H1 (cell line): ENCODE results near the gene ITIH1. TPM values are rescaled to one million over a fixed set of nuclear protein-coding genes. Genes with fewer than 3 reads are reported as not detected.

ENCODE experiments used
- CTCF ChIA-PET: fragments of 300-600 bp; sonication (Branson Sonifier 250); formaldehyde crosslinking; loops from one replicate; lab custom pipeline; 2021; ENCODE audit not compliant: partially characterized antibody; lab: Charles Lee
- POLR2A ChIA-PET: fragments of 300-600 bp; sonication (Branson Sonifier 250); formaldehyde crosslinking; loops from one replicate; lab custom pipeline; 2021; ENCODE audit warnings: inconsistent platforms; ENCODE audit not compliant: partially characterized antibody; lab: Charles Lee
- DNase-seq, 2 experiments: peaks; one replicate each; pipeline versions ENCODE4 v3.0.0 to v3.0.0-alpha.2; 2010 to 2022; ENCODE audit warnings: low spot score in 2 of 2, low read depth in 1 of 2, mixed read lengths in 1 of 2
- FAIRE-seq: peaks from 2 replicates; lab custom pipeline; 2011; peaks lifted over from hg19 to GRCh38; lab: Jason Lieb, UNC
- H2AFZ ChIP-seq: 2 replicates; pipeline ENCODE4 v1.8.1; 2012; ENCODE audit warnings: low read length, inconsistent platforms
- H2AK5ac ChIP-seq: 2 replicates; pipeline ENCODE4 v1.6.1; 2013; ENCODE audit warnings: low read depth, low read length
- H2BK120ac ChIP-seq: replicated peaks from 2 replicates; pipeline ENCODE3; 2013; ENCODE audit warnings: low read depth, low read length, inconsistent platforms
- H2BK12ac ChIP-seq: 2 replicates; pipeline ENCODE4 v1.6.1; 2013; ENCODE audit warnings: low read depth, low read length
- H2BK15ac ChIP-seq: 2 replicates; pipeline ENCODE4 v1.6.1; 2013; ENCODE audit warnings: low read length
- H2BK20ac ChIP-seq: 2 replicates; pipeline ENCODE4 v1.6.1; 2013; ENCODE audit warnings: low read length
- H2BK5ac ChIP-seq: 2 replicates; pipeline ENCODE4 v1.6.1; 2013; ENCODE audit warnings: low read depth, low read length
- H3K14ac ChIP-seq: 2 replicates; pipeline ENCODE4 v1.6.1; 2013; ENCODE audit warnings: inconsistent platforms; ENCODE audit not compliant: insufficient read length
- H3K18ac ChIP-seq: 2 replicates; pipeline ENCODE4 v1.6.1; 2013; ENCODE audit warnings: low read length; ENCODE audit errors: extremely low read depth
- H3K23ac ChIP-seq: 2 replicates; pipeline ENCODE4 v1.6.1; 2013; ENCODE audit warnings: inconsistent platforms; ENCODE audit not compliant: insufficient read length
- H3K23me2 ChIP-seq: 2 replicates; pipeline ENCODE4 v1.6.1; 2013; ENCODE audit warnings: low read depth, low read length
- H3K27ac ChIP-seq: 2 replicates; pipeline ENCODE4 v1.6.1; 2011; ENCODE audit warnings: low read depth, low read length, inconsistent platforms
- H3K27me3 ChIP-seq, 4 experiments: replicated peaks in 1 of 4; 1 replicate in 1 of 4; 2 replicates in 3 of 4; pipeline versions ENCODE4 v1.6.1 to v1.8.1; 2011 to 2013; ENCODE audit warnings: low read length in 3 of 4, mild to moderate bottlenecking in 3 of 4, inconsistent platforms in 2 of 4, mixed read lengths in 2 of 4, moderate library complexity in 1 of 4; ENCODE audit not compliant: control insufficient read depth in 3 of 4, insufficient read depth in 3 of 4; ENCODE audit errors: extremely low read depth in 1 of 4
- H3K36me3 ChIP-seq, 4 experiments: 2 replicates each; pipeline versions ENCODE4 v1.6.1 to v1.8.1; 2011 to 2013; ENCODE audit warnings: mild to moderate bottlenecking in 4 of 4, low read length in 3 of 4, moderate library complexity in 2 of 4, control low read depth in 1 of 4, inconsistent platforms in 1 of 4; ENCODE audit not compliant: insufficient read depth in 4 of 4, control insufficient read depth in 2 of 4
- H3K4ac ChIP-seq: replicated peaks from 2 replicates; pipeline ENCODE3; 2013; ENCODE audit warnings: low read length, low read depth, mixed read lengths, inconsistent platforms; ENCODE audit not compliant: insufficient read length
- H3K4me1 ChIP-seq, 4 experiments: replicated peaks in 1 of 4; 1 replicate in 1 of 4; 2 replicates in 3 of 4; pipeline versions ENCODE4 v1.6.1 to v1.8.1; 2011 to 2013; ENCODE audit warnings: low read length in 3 of 4, inconsistent platforms in 2 of 4, mixed read lengths in 1 of 4; ENCODE audit not compliant: insufficient read depth in 4 of 4, control insufficient read depth in 3 of 4
- H3K4me2 ChIP-seq, 2 experiments: 2 replicates each; pipeline versions ENCODE4 v1.6.1 to v1.8.1; 2011 to 2013; ENCODE audit warnings: low read depth in 2 of 2, low read length in 2 of 2, control low read depth in 1 of 2, inconsistent platforms in 1 of 2, mild to moderate bottlenecking in 1 of 2; ENCODE audit not compliant: insufficient read depth in 1 of 2
- H3K4me3 ChIP-seq, 4 experiments: fragments of 200-600, 300-600 bp in 1 of 4; sonication (generic), shearing (Covaris generic), sonication (Bioruptor Twin) in 1 of 4; 2 replicates each; pipeline versions ENCODE4 v1.5.1 to v1.8.1; 2011 to 2016; ENCODE audit warnings: low read length in 4 of 4, low read depth in 3 of 4, control low read depth in 2 of 4, inconsistent platforms in 2 of 4, mild to moderate bottlenecking in 2 of 4, mixed read lengths in 1 of 4, moderate library complexity in 1 of 4; ENCODE audit not compliant: insufficient read depth in 2 of 4; ENCODE audit errors: extremely low read depth in 1 of 4
- H3K56ac ChIP-seq: replicated peaks from 2 replicates; pipeline ENCODE3; 2013; ENCODE audit warnings: low read depth, mild to moderate bottlenecking, mixed read lengths, low read length, inconsistent platforms; ENCODE audit not compliant: insufficient read length
- H3K79me1 ChIP-seq: 2 replicates; pipeline ENCODE4 v1.6.1; 2013; ENCODE audit warnings: low read depth, low read length, control low read depth
- H3K79me2 ChIP-seq, 2 experiments: 2 replicates each; pipeline versions ENCODE4 v1.6.1 to v1.8.1; 2012 to 2013; ENCODE audit warnings: low read length in 2 of 2, mild to moderate bottlenecking in 2 of 2, inconsistent platforms in 1 of 2; ENCODE audit not compliant: insufficient read depth in 2 of 2, control insufficient read depth in 1 of 2
- H3K9ac ChIP-seq, 4 experiments: replicated peaks in 1 of 4; 1 replicate in 1 of 4; 2 replicates in 3 of 4; pipeline versions ENCODE4 v1.6.1 to v1.8.1; 2011 to 2013; ENCODE audit warnings: low read depth in 3 of 4, low read length in 3 of 4, control low read depth in 2 of 4, mild to moderate bottlenecking in 2 of 4, moderate library complexity in 2 of 4, inconsistent platforms in 1 of 4; ENCODE audit errors: extremely low read depth in 1 of 4
- H3K9me3 ChIP-seq, 2 experiments: 2 replicates each; pipeline versions ENCODE4 v1.6.1 to v1.8.1; 2012 to 2013; ENCODE audit warnings: mild to moderate bottlenecking in 2 of 2, moderate library complexity in 2 of 2, control low read depth in 1 of 2, inconsistent platforms in 1 of 2, low read depth in 1 of 2, low read length in 1 of 2, mixed read lengths in 1 of 2; ENCODE audit not compliant: insufficient read depth in 2 of 2
- H4K20me1 ChIP-seq, 2 experiments: replicated peaks in 1 of 2; 2 replicates each; pipeline versions ENCODE3 to v1.8.1; 2011 to 2013; ENCODE audit warnings: inconsistent platforms in 2 of 2, low read length in 2 of 2, mild to moderate bottlenecking in 1 of 2; ENCODE audit not compliant: insufficient read depth in 2 of 2, control insufficient read depth in 1 of 2
- H4K5ac ChIP-seq: 2 replicates; pipeline ENCODE4 v1.6.1; 2013; ENCODE audit warnings: low read length, low read depth, mixed read lengths, inconsistent platforms; ENCODE audit not compliant: insufficient read length
- H4K8ac ChIP-seq: 2 replicates; pipeline ENCODE4 v1.8.0; 2013; ENCODE audit warnings: mild to moderate bottlenecking, moderate library complexity, low read length, inconsistent platforms; ENCODE audit not compliant: insufficient read depth; ENCODE audit errors: extremely low read depth
- H4K91ac ChIP-seq: replicated peaks from 2 replicates; pipeline ENCODE3; 2013; ENCODE audit warnings: low read length, mixed read lengths, inconsistent platforms; ENCODE audit not compliant: insufficient read length
- BACH1 ChIP-seq: IDR thresholded peaks from 2 replicates; pipeline ENCODE4 v1.6.1; 2012; ENCODE audit warnings: low read length, improper control_type of control experiment
- WGBS, 2 experiments: shearing (Covaris generic) in 1 of 2; methylation state at CpG; one replicate each; pipeline versions ENCODE4 v1.1.6 to v1.1.7; 2013 to 2015; ENCODE audit warnings: low lambda C conversion rate in 2 of 2, mixed read lengths in 2 of 2, inconsistent platforms in 1 of 2, low coverage in 1 of 2, missing lambda C conversion rate in 1 of 2; ENCODE audit not compliant: insufficient replicate concordance in 2 of 2, insufficient coverage in 1 of 2, insufficient read length in 1 of 2; ENCODE audit errors: extremely low coverage in 1 of 2, missing lambda C conversion rate in 1 of 2; 5-methylcytosine and 5-hydroxymethylcytosine counted together
- polyA plus RNA-seq, 7 experiments: library from polyadenylated mRNA; depleted of rRNA in 3 of 7; stranded (reverse) in 5 of 7; unstranded in 2 of 7; fragments of >200 nt in 5 of 7; fragments of 200-250 nt in 2 of 7; gene quantifications; 1 replicate in 5 of 7; 2 replicates in 1 of 7; 4 replicates in 1 of 7; pipeline versions ENCODE4 v1.2.1 to v1.2.3, GENCODE V29; 2011 to 2013; ENCODE audit warnings: missing spikeins in 2 of 7, mixed read lengths in 2 of 7
- total RNA-seq: library from RNA; stranded (reverse); fragmentation: NEBNext Ultra II Directional; extraction: Animal tissue kit (Norgen Biotek cat#: 25700); gene quantifications from 2 replicates; pipeline ENCODE4 v1.2.1, GENCODE V29; 2021

ITIH1 gene
- total and polyA plus RNA-seq, 2 of the 8 experiments (the other 6 are each of a cell fraction or from before 2014, with no cell fraction given) = not detected

- POLR2A ChIA-PET = no interaction called here
- no peaks in the 10 kb centered on the region for H3K79me2 ChIP-seq
- CTCF ChIA-PET = interaction anchor here (0.6 to 6.5 kb wide), 4 partner anchors 11 to 101 kb away, joined by 3 to 73 read pairs (median 14); no protein-coding TSS in a partner anchor
- peaks cover 0 to 2% of the 10 kb centered on the region in 2 experiments for H4K20me1 ChIP-seq
- no peak overlapping the region for H3K4me3 ChIP-seq
- no peak for FAIRE-seq
- no peak for TF ChIP-seq BACH1
- H3K18ac ChIP-seq = no peak overlapping the region
- H3K14ac ChIP-seq = no peak overlapping the region
- no peaks in the 10 kb centered on the region for H3K9me3 ChIP-seq
- no peak overlapping the region for H2BK15ac ChIP-seq
- no peak overlapping the region for H3K4me2 ChIP-seq
- WGBS, 2 experiments = 90% methylated on average over 13 of the region's 14 CpGs; no CpG with 5 or more reads in 1 of the 2 experiments
- no peak for DNase-seq
- H4K5ac ChIP-seq = no peak overlapping the region
- no peak overlapping the region for H4K91ac ChIP-seq
- no peak overlapping the region for H3K4ac ChIP-seq
- H3K27me3 ChIP-seq = no peaks in the 10 kb centered on the region
- no peak overlapping the region for H2AFZ ChIP-seq
- H2BK20ac ChIP-seq = no peak overlapping the region
- no peak overlapping the region for H2AK5ac ChIP-seq
- H3K9ac ChIP-seq = no peak overlapping the region
- no peaks in the 10 kb centered on the region for H3K79me1 ChIP-seq
- H3K36me3 ChIP-seq = no peaks in the 10 kb centered on the region; a peak in 2 of 8 replicates
- no peak overlapping the region for H3K56ac ChIP-seq
- H2BK12ac ChIP-seq = no peak overlapping the region
- no peak overlapping the region for H3K23ac ChIP-seq
- no peak overlapping the region for H2BK120ac ChIP-seq
- H3K23me2 ChIP-seq = no peaks in the 10 kb centered on the region
- H3K4me1 ChIP-seq = peaks cover 0 to 10% (median 2%) of the 10 kb centered on the region in 4 experiments; a peak in 3 of 7 replicates
- no peak overlapping the region for H2BK5ac ChIP-seq
- H4K8ac ChIP-seq = no peak overlapping the region
- H3K27ac ChIP-seq = no peak overlapping the region
Observed at GRCh38 chr3:52833202-52833601, 55.8 kb downstream of the ITIH1 start.
